ENCODE data around the gene CDC5L.
A peak's percentile ranks its signal among the peaks of the same experiment; 100 is the strongest.

DNA sequence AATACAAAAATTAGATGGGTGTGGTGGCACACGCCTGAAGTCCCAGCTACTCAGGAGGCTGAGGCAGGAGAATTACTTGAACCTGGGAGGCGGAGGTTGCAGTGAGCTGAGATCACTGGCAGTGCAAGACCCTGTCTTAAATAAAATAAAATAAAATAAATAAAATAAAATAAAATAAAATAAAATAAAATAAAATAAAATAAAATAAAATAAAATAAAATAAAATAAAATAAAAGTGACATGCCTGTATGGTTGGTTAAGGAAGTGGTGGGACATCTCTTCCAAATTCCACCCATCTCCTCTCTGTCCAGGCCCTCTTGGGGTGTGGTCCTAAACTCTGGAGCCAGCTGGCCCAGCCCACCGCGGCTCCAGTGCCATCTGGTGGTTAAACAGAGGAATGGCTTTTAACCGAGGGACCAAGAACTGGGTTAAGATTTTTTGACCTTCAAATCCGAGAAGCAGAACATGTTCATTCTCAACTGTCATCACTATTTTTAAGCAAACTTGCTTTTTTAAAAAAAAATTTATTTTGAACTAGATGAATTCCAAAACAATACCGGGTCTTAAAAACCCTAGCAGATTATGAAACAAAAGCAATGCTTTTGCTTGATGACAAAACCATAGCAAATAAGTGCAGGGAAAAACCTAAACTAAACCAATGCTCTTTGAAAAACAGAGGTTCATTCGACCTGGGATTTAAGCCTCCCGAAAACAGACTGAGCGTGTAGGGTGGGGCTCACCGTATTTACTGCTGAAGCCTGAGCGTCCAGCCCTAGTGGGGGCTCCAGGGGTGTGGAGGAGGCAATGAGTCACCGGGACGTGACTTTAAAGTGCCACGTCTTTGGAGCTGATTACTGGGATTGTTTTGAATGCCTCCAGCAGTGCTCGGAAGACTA is 68.8 kb downstream of the CDC5L start:
- peak; percentile 77 to 91 for TF ChIP-seq CTCF (conservative IDR thresholded peaks at IDR 0.05 in 1 of 2, IDR thresholded peaks at IDR 0.05 in 1 of 2; ENCODE audit: extremely low read depth in 1 of 2, insufficient read depth in 1 of 2, low read depth in 1 of 2, low read length in 2 of 2)
- no peak for TF ChIP-seq EZH2 (IDR thresholded peaks at IDR 0.05; ENCODE audit: borderline replicate concordance, low read length)

Measured in mammary epithelial cell (primary cell).